Forelimb muscle (tissue), 1 donor: ENCODE measurements around the gene ARMC2. TPM values are rescaled to one million over a fixed set of nuclear protein-coding genes. Genes with fewer than 3 reads are reported as not detected.
"Not testable (repeated sequence)": the region's sequence is repeated elsewhere in the genome, so short reads cannot be mapped to it uniquely, and the experiment has no call there.

Experiments
- DNase-seq: peaks from one replicate; pipeline ENCODE4 v3.0.0-alpha.2; 2013; ENCODE audit warnings: low read depth
- polyA plus RNA-seq: library from polyadenylated mRNA; unstranded; fragments of 120-200 nt; gene quantifications from one replicate; pipeline ENCODE4 v1.2.1, GENCODE V29; 2013; ENCODE audit not compliant: insufficient read length

ARMC2 gene, protein sequence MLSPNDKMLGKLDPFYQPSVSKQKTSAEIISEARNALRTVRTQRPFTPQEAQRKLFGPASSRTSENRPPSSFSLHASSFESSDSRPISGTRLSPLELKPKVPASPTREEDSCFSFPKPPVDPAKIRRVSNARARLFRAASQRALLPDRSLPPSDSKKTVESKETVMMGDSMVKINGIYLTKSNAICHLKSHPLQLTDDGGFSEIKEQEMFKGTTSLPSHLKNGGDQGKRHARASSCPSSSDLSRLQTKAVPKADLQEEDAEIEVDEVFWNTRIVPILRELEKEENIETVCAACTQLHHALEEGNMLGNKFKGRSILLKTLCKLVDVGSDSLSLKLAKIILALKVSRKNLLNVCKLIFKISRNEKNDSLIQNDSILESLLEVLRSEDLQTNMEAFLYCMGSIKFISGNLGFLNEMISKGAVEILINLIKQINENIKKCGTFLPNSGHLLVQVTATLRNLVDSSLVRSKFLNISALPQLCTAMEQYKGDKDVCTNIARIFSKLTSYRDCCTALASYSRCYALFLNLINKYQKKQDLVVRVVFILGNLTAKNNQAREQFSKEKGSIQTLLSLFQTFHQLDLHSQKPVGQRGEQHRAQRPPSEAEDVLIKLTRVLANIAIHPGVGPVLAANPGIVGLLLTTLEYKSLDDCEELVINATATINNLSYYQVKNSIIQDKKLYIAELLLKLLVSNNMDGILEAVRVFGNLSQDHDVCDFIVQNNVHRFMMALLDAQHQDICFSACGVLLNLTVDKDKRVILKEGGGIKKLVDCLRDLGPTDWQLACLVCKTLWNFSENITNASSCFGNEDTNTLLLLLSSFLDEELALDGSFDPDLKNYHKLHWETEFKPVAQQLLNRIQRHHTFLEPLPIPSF
- 7.8 TPM for polyA plus RNA-seq

DNA sequence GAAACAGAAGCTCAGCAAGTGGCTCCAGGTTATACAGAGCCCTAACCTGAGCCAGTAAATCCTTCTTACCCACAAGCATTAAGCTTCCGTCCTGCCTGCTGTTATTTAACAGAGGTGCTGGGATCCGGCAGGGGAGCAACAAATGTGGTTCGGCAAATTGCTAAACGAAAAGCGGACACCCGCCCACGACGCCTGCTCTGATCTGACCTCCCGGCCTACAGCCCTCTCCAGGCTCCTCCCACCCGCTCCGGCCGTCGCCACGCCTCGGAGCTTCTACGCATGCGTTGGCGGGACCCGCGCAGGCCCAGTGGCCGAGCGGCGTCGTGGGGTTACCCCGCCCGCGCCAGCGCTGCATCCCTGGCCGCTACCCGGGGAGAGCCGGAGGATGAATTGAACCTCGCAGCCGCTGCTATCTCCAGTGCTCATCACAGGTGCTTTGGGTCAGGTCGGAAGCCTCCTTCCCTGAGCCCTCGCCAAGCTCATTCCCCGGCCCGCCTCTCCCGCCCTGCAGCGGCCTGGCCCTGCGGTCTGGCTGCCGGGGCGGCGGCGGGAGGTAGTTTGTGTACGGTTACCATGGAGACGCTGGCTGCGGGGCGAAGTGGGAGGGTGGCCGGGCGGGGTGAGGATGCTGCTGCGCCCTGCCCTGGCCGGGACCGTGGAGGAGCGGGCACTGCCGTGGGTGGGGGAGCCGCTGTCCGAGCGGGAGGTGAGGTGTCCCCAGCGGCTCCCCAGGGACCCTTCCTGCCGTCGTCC lies at the start of gene ARMC2:
Gene ARMC2 (plus strand): TSS at position 307 of the 753 bp plus-strand sequence. CDS start 5,846 bp downstream, outside the sequence.
- peak; percentile 71 for DNase-seq

- no peak for DNase-seq
Measured at GRCh38 chr6:108798670-108799353, 49.4 kb upstream of the ARMC2 start.

- DNase-seq: no peak
Measured at GRCh38 chr6:108799354-108799717, 48.9 kb upstream of the ARMC2 start.

DNA sequence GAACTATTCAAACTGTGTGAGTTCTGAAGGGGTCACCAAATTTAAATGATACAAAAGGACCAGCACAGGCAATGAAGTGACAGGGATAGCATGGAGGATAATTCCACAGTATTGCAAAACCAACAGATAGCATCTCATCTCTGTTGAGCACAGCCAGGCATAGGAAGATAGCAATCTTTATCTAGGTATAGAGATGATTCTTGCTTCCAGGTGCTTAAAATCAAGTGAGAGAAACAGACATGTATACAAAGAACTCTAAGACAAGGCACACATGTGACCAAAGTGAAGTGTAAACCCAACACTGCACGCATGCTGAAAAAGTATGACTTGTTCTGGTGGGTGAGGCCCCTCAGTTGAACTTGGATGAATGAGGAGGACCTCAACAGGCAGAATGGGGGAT lies 48.4 kb upstream of the ARMC2 start:
- no peak for DNase-seq

DNA sequence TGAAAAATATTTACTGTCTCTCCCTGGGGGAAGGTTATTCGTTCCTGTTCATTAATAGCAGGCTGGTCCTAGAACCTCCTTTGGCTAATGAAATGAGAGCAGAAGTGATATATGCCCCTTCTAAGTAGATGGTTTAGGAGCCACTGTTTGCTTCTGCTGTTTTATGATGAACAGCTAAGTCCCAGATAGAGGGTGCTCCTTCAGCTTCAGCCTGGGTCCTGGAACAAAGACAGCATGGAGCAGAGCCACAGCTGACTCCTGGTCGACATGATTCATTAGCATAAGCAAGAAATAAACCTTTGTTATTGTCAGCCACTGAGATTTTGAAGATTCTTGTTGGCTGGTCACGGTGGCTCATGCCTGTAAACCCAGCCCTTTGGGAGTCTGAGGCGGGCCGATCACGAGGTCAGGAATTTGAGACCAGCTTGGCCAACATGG lies 47.8 kb upstream of the ARMC2 start:
- no peak for DNase-seq

DNA sequence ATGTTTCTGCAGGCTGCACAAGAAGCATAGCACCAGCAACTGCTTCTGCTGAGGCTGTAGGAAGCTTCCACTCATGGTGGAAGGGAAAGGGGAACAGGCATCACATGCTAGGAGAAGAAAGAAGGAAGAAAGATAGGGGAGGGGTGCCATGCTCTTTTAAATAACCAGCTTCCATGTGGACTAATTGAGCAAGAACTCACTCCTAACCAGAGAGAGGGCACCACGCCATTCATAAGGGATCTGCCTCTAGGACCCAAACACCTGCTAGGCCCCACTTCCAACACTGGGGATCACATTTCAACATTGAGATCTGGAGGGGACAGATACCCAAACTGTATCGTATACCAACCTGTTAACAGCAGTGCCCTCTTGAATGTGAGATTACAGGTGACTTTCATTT lies 46.9 kb upstream of the ARMC2 start:
- no peak for DNase-seq

- no peak for DNase-seq
Measured at GRCh38 chr6:108803982-108804490, 44.2 kb upstream of the ARMC2 start.

- DNase-seq: no peak
Measured at GRCh38 chr6:108804956-108805355, 43.3 kb upstream of the ARMC2 start.

GRCh38 chr6:108805611-108806167 lies 42.5 kb upstream of the ARMC2 start:
- DNase-seq: no peak

DNA sequence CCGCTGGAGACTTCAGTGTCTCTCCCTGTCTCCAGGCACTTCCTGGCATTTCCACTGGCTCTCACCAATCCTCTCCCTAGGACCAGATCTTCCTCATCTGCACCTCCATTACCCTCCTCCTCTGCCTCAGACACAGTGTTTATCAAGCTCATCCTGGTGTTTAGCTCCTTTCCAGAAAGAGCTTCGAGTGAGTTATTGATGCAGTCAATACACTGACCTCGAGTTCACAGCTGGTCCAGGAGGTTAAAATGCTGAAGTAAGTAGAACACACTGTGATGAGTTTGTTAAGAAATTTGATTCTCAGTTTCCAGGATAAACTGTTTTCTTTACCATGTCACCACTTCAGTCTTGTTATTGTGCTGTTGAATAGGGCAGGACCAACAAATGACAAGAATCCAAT lies 42.1 kb upstream of the ARMC2 start:
- DNase-seq: no peak

GRCh38 chr6:108806665-108807064 lies 41.6 kb upstream of the ARMC2 start:
- DNase-seq: no peak

- no peak for DNase-seq
Measured at GRCh38 chr6:108807928-108808327, 40.3 kb upstream of the ARMC2 start.

- no peak for DNase-seq
Measured at GRCh38 chr6:108809211-108809610, 39.0 kb upstream of the ARMC2 start.

DNA sequence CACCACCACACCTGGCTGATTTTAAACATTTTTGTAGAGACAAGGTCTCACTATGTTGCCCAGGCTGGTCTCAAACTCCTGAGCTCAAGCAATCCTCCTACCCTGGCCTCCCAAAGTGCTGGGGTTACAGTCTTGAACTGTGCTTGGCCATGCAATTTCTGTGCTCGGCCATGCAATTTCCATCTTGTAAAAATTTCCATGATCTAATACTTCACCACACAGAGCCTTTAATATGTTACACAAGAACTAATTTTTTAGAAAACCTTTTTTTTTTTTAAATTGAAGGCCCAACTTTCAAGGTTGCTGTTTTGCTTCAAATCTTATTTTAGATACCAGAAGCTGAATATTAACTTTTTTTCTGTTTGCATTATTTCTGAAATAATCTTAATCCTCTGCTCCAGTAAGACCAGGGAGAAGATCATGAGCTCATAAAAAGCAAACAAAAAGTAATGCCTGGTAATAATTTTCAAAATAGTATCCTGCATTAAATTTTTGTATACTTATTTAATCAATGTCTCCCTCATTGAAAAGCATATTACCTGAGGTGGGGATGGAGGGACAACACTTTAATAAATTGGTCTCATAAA lies 38.1 kb upstream of the ARMC2 start:
- no peak for DNase-seq

GRCh38 chr6:108811490-108811889 lies 36.7 kb upstream of the ARMC2 start:
- DNase-seq: no peak

- DNase-seq: not testable (repeated sequence)
Measured at GRCh38 chr6:108813218-108813617, 35.0 kb upstream of the ARMC2 start.

DNA sequence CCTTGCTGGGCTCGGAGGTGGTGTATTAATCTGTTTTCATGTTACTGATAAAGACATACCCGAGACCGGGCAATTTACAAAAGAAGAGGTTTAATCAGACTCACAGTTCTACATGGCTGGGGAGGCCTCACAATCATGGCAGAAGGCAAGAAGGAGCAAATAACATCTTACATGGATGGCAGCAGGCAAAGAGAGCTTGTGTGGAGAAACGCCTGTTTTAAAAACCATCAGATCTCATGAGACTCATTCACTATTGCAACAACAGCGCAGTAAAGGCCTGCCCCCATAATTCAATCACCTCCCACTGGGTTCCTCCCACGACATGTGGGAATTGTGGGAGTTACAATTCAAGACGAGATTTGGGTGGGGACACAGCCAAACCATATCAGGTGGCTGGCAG lies 30.9 kb upstream of the ARMC2 start:
- not testable (repeated sequence) for DNase-seq

- DNase-seq: no peak
Measured at GRCh38 chr6:108820006-108820405, 28.2 kb upstream of the ARMC2 start.

GRCh38 chr6:108822401-108822800 lies 25.8 kb upstream of the ARMC2 start:
- DNase-seq: no peak

DNA sequence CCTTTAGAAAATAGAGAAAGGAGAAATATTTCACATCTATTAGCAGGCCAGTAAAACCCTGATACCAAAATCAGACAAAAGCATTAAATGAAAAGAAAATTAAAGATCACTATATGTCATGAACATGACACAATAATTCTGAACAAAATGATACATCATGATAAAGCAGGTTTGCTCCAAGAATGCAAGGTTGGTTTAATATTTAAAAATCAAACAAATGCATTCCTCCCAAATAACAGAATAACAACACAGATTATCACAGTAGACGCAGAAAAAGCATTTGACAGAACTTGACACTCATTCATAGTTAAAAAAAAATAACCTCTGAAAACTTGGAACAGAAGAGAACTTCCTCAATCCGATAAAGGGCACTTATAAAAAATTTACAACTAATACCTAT lies 22.9 kb upstream of the ARMC2 start:
- DNase-seq: no peak
